ENCODE data around the gene MAPK12. TPM values are rescaled to one million over a fixed set of nuclear protein-coding genes. Genes with fewer than 3 reads are reported as not detected.

MAPK12 gene
- total and polyA plus RNA-seq, 12 donors: 10.6 to 23.0 (median 16.1) TPM

DNA sequence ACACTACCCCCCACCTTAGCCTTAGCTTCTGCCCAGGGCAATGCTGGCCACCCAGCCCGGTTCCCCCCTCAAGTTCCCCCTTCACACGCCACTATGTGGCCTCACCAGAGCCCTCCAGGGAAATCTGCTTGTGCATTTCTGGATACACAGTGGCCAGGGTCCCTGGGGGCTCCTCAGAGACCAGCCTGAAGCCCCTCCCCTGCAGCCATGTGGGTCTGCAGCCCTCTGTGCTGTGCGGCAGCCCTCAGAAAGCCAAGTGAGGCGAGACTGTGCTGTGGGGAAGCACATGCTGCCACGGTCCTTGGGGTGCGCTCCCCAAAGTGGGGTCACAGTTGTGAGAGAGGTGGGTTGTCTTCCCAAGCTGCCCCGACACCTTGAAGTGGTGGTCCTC lies 48.1 kb upstream of the MAPK12 start:
- peak overlapping the region in 9 of 10 donors; percentile 85 to 92 (median 88) for H3K27ac ChIP-seq
- peaks cover 24 to 49% (median 43%) of the 10 kb centered on the region in 9 donors for H3K4me1 ChIP-seq
- no peak for ATAC-seq
- intact Hi-C loops (cut with DNase I): loop anchor here in 2 of 10 donors (2.0 to 5.0 kb wide), 2 partner anchors 17 to 37 kb away; partner anchors contain the start of genes DENND6B (in 2 of the 2) and MAPK11 (in 1 of the 2)
- H3K9me3 ChIP-seq: no peaks in the 10 kb centered on the region
- TF ChIP-seq, protein P1, sequence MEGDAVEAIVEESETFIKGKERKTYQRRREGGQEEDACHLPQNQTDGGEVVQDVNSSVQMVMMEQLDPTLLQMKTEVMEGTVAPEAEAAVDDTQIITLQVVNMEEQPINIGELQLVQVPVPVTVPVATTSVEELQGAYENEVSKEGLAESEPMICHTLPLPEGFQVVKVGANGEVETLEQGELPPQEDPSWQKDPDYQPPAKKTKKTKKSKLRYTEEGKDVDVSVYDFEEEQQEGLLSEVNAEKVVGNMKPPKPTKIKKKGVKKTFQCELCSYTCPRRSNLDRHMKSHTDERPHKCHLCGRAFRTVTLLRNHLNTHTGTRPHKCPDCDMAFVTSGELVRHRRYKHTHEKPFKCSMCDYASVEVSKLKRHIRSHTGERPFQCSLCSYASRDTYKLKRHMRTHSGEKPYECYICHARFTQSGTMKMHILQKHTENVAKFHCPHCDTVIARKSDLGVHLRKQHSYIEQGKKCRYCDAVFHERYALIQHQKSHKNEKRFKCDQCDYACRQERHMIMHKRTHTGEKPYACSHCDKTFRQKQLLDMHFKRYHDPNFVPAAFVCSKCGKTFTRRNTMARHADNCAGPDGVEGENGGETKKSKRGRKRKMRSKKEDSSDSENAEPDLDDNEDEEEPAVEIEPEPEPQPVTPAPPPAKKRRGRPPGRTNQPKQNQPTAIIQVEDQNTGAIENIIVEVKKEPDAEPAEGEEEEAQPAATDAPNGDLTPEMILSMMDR (IDR thresholded peaks at IDR 0.05): no peak
- peaks cover 0 to 4% (median 0%) of the 10 kb centered on the region in 7 donors for H3K27me3 ChIP-seq
- no peaks in the 10 kb centered on the region for H3K36me3 ChIP-seq
- H3K4me3 ChIP-seq: no peak overlapping the region
- no peak for DNase-seq
- WGBS, 2 donors: 73 to 78% methylated on average over 7 of the region's 7 CpGs

DNA sequence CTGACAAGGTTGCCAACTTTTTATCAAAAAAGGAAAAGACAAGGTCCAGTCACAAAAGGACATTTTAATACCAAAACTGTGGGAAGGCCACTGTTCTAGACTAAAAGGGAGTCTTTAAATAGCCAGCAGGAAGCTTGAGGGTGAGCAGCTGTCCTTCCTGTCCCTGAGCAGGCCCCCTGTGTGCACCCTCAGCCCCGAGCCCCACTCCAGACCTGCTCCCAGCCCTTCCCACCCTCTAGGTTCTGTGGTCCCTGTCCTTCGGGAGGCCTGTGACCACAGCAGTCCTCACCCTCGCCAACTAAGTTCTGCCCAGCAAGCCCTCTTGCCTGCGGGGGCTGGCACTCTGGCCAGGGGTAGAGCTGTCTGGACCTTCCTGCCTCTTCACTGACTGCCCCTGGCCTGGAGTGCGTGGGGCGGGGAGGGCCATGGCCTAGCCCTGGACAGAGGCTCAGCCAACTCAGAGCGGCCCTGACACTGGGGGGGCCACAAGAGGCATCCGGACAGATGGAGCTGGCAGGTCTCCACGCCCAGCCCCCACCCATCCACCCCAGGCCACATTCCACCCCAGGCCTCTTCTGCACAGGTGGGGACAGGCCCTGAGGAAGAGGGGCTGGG lies 47.6 kb upstream of the MAPK12 start:
- TF ChIP-seq, protein P1 (IDR thresholded peaks at IDR 0.05): no peak
- no peak for DNase-seq
- Histone ChIP-seq H3K36me3 (no peaks in the 10 kb centered on the region), H3K9me3 (no peaks in the 10 kb centered on the region), H3K27me3 (peaks cover 0 to 4% (median 0%) of the 10 kb centered on the region in 7 donors), H3K27ac (peak overlapping the region; percentile 85 to 92 (median 88)), H3K4me3 (no peak overlapping the region), H3K4me1 (peaks cover 29 to 51% (median 45%) of the 10 kb centered on the region in 9 donors)
- peak in 2 of 8 donors; percentile 9 to 20 for ATAC-seq
- intact Hi-C loops (cut with DNase I): loop anchor here in 2 of 10 donors (2.0 to 5.0 kb wide), 2 partner anchors 18 to 37 kb away; partner anchors contain the start of genes DENND6B (in 2 of the 2) and MAPK11 (in 1 of the 2)
- WGBS, 2 donors: 27 to 52% methylated on average over 9 of the region's 9 CpGs

DNA sequence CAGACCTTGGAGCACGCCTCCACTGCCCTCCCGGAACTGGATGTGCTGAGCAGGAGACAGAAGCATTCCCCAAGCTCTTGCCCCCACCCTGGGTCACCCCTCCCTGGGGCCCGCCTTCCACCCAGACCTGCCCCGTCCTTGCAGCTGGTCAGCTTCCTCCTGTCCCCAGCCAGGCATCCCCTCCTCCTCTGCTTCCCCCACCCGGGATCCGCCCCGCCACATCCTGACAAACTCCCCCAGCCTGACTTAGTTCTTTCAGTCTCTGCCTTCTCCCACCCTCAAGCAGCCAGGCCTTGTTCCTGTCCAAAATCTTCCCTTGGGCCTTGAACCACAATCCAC lies 47.1 kb upstream of the MAPK12 start:
- WGBS, 2 donors: 39% methylated on average over 7 of the region's 7 CpGs
- no peaks in the 10 kb centered on the region for H3K9me3 ChIP-seq
- H3K27ac ChIP-seq: peak overlapping the region; percentile 85 to 92 (median 88)
- ATAC-seq: peak; percentile 32 to 76 (median 61)
- intact Hi-C loops (cut with DNase I): loop anchor here in 2 of 10 donors (2.0 to 5.0 kb wide), 2 partner anchors 18 to 36 kb away; partner anchors contain the start of genes DENND6B (in 2 of the 2) and MAPK11 (in 1 of the 2)
- peak; percentile 89 to 91 for DNase-seq
- peak overlapping the region in 6 of 10 donors; percentile 9 to 38 (median 26) for H3K4me3 ChIP-seq
- H3K4me1 ChIP-seq: peaks cover 34 to 51% (median 49%) of the 10 kb centered on the region in 9 donors
- TF ChIP-seq, protein P1 (IDR thresholded peaks at IDR 0.05): no peak
- H3K36me3 ChIP-seq: no peaks in the 10 kb centered on the region
- H3K27me3 ChIP-seq: peaks cover 0 to 4% (median 0%) of the 10 kb centered on the region in 7 donors

GRCh38 chr22:50307890-50308596 lies 46.6 kb upstream of the MAPK12 start:
- peak overlapping the region in 8 of 10 donors; percentile 0 to 38 (median 20) for H3K4me3 ChIP-seq
- H3K27ac ChIP-seq: peak overlapping the region; percentile 85 to 92 (median 88)
- H3K36me3 ChIP-seq: no peaks in the 10 kb centered on the region
- intact Hi-C loops (cut with DNase I): loop anchor here in 2 of 10 donors (2.0 to 5.0 kb wide), 2 partner anchors 19 to 36 kb away; partner anchors contain the start of genes DENND6B (in 2 of the 2) and MAPK11 (in 1 of the 2)
- H3K27me3 ChIP-seq: peaks cover 0 to 4% (median 0%) of the 10 kb centered on the region in 7 donors
- TF ChIP-seq, protein P1 (IDR thresholded peaks at IDR 0.05): no peak
- DNase-seq (no peak), ATAC-seq (peak in 2 of 8 donors; percentile 0 to 3)
- H3K4me1 ChIP-seq: peaks cover 38 to 57% (median 55%) of the 10 kb centered on the region in 9 donors
- 24 to 33% methylated on average over 16 to 19 of the region's 19 CpGs for whole genome bisulfite sequencing, 2 donors
- no peaks in the 10 kb centered on the region for H3K9me3 ChIP-seq

Measured in heart right ventricle (tissue), 16 donors.